SK-N-SH treated with all-trans-retinoic acid at 6 μM for 48 hours (cell line): ENCODE results near the gene SSTR1.

Experiments
- ARNTL ChIP-seq: fragments of 450-650 bp; formaldehyde crosslinking; IDR thresholded peaks from 2 replicates; pipeline ENCODE4 v1.5.0; 2020; ENCODE audit warnings: low read depth, mild to moderate bottlenecking, moderate library complexity, borderline replicate concordance
- BACH2 ChIP-seq: fragments of 250-450 bp; sonication (Bioruptor Pico); IDR thresholded peaks from 2 replicates; pipeline ENCODE4 v1.9.0; 2021; ENCODE audit warnings: mild to moderate bottlenecking, borderline replicate concordance
- CSRNP3 ChIP-seq: fragments of 250-450 bp; sonication (Bioruptor Pico); IDR thresholded peaks from 2 replicates; pipeline ENCODE4 v1.5.1; 2021; ENCODE audit warnings: mild to moderate bottlenecking, moderate library complexity
- ESRRG ChIP-seq: fragments of 250-450 bp; sonication (Bioruptor Pico); IDR thresholded peaks from 2 replicates; pipeline ENCODE4 v1.6.1; 2021; ENCODE audit warnings: mild to moderate bottlenecking
- ISL1 ChIP-seq: fragments of 250-450 bp; sonication (Bioruptor Pico); IDR thresholded peaks from 2 replicates; pipeline ENCODE4 v2.1.2; 2022; ENCODE audit warnings: mild to moderate bottlenecking, moderate library complexity
- RARB ChIP-seq: fragments of 250-450 bp; sonication (Bioruptor Pico); IDR thresholded peaks from 2 replicates; pipeline ENCODE4 v1.8.0; 2021; ENCODE audit warnings: mild to moderate bottlenecking, moderate library complexity
- ZC3H10 ChIP-seq: fragments of 250-450 bp; sonication (Bioruptor Pico); IDR thresholded peaks from 2 replicates; pipeline ENCODE4 v1.5.1; 2021; ENCODE audit warnings: mild to moderate bottlenecking, moderate library complexity
- ZFP30 ChIP-seq: fragments of 450-650 bp; formaldehyde crosslinking; IDR thresholded peaks from 2 replicates; pipeline ENCODE4 v1.5.0; 2022; ENCODE audit warnings: mild to moderate bottlenecking, moderate library complexity
- ZNF565 ChIP-seq: fragments of 450-650 bp; formaldehyde crosslinking; conservative IDR thresholded peaks from 2 replicates; pipeline ENCODE4 v1.5.0; 2020; ENCODE audit warnings: low read depth, mild to moderate bottlenecking, moderate library complexity
- TF ChIP-seq, protein P1 (sequence below): fragments of 250-450 bp; sonication (Bioruptor Pico); IDR thresholded peaks from 2 replicates; pipeline ENCODE4 v1.8.0; 2021; ENCODE audit warnings: low read depth, mild to moderate bottlenecking, moderate library complexity, borderline replicate concordance
- TF ChIP-seq, protein P2 (sequence below): fragments of 250-450 bp; sonication (Bioruptor Pico); IDR thresholded peaks from 2 replicates; pipeline ENCODE4 v1.5.1; 2020; ENCODE audit warnings: low read depth, mild to moderate bottlenecking, moderate library complexity
- TF ChIP-seq, protein P3 (sequence below): fragments of 250-450 bp; sonication (Bioruptor Pico); IDR thresholded peaks from 2 replicates; pipeline ENCODE4 v1.8.0; 2020; ENCODE audit warnings: mild to moderate bottlenecking, moderate library complexity, borderline replicate concordance

GRCh38 chr14:38207377-38207735 lies 348 bp upstream of the SSTR1 start:
- TF ChIP-seq, protein P1, sequence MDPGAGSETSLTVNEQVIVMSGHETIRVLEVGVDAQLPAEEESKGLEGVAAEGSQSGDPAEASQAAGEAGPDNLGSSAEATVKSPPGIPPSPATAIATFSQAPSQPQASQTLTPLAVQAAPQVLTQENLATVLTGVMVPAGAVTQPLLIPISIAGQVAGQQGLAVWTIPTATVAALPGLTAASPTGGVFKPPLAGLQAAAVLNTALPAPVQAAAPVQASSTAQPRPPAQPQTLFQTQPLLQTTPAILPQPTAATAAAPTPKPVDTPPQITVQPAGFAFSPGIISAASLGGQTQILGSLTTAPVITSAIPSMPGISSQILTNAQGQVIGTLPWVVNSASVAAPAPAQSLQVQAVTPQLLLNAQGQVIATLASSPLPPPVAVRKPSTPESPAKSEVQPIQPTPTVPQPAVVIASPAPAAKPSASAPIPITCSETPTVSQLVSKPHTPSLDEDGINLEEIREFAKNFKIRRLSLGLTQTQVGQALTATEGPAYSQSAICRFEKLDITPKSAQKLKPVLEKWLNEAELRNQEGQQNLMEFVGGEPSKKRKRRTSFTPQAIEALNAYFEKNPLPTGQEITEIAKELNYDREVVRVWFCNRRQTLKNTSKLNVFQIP (CRISPR knock-in tag) = no peak
- TF ChIP-seq ZFP30 = no peak
- no peak for TF ChIP-seq CSRNP3 (CRISPR knock-in tag)
- TF ChIP-seq BACH2 (CRISPR knock-in tag) = no peak
- TF ChIP-seq ZC3H10 (CRISPR knock-in tag) = no peak
- no peak for TF ChIP-seq ISL1
- TF ChIP-seq ARNTL (CRISPR knock-in tag) = no peak
- TF ChIP-seq ESRRG (CRISPR knock-in tag) = no peak
- TF ChIP-seq ZNF565 = no peak
- TF ChIP-seq, protein P2, sequence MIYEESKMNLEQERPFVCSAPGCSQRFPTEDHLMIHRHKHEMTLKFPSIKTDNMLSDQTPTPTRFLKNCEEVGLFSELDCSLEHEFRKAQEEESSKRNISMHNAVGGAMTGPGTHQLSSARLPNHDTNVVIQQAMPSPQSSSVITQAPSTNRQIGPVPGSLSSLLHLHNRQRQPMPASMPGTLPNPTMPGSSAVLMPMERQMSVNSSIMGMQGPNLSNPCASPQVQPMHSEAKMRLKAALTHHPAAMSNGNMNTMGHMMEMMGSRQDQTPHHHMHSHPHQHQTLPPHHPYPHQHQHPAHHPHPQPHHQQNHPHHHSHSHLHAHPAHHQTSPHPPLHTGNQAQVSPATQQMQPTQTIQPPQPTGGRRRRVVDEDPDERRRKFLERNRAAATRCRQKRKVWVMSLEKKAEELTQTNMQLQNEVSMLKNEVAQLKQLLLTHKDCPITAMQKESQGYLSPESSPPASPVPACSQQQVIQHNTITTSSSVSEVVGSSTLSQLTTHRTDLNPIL (CRISPR knock-in tag) = no peak
- TF ChIP-seq, protein P3, sequence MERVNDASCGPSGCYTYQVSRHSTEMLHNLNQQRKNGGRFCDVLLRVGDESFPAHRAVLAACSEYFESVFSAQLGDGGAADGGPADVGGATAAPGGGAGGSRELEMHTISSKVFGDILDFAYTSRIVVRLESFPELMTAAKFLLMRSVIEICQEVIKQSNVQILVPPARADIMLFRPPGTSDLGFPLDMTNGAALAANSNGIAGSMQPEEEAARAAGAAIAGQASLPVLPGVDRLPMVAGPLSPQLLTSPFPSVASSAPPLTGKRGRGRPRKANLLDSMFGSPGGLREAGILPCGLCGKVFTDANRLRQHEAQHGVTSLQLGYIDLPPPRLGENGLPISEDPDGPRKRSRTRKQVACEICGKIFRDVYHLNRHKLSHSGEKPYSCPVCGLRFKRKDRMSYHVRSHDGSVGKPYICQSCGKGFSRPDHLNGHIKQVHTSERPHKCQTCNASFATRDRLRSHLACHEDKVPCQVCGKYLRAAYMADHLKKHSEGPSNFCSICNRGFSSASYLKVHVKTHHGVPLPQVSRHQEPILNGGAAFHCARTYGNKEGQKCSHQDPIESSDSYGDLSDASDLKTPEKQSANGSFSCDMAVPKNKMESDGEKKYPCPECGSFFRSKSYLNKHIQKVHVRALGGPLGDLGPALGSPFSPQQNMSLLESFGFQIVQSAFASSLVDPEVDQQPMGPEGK (CRISPR knock-in tag) = no peak
- TF ChIP-seq RARB (CRISPR knock-in tag) = no peak
